A673 (cell line): ENCODE measurements around the gene MECR. TPM values are rescaled to one million over a fixed set of nuclear protein-coding genes. Genes with fewer than 3 reads are reported as not detected.

Experiments
- BruUV-seq: library from RNA; stranded (reverse); fragments of 400-500 nt; replicated peaks from 2 replicates; lab custom pipeline; 2021; lab: Mats Ljungman, UMichigan
- CTCF ChIA-PET: fragments of 300-600 bp; sonication (Branson Sonifier 250); formaldehyde crosslinking; loops from one replicate; lab custom pipeline; 2022; ENCODE audit warnings: antibody characterized with exemption; lab: Charles Lee
- POLR2A ChIA-PET: fragments of 300-600 bp; sonication (Branson Sonifier 250); formaldehyde crosslinking; loops from one replicate; lab custom pipeline; 2022; ENCODE audit warnings: antibody characterized with exemption; ENCODE audit not compliant: low non-redundant PET; lab: Charles Lee
- DNase-seq: peaks from one replicate; pipeline ENCODE4 v3.0.0-alpha.2; 2015; ENCODE audit warnings: low spot score
- H3K27ac ChIP-seq: fragments of 200-600 bp; sonication (generic); 2 replicates; pipeline ENCODE4 v1.5.1; 2016; ENCODE audit warnings: mixed run types, low read depth, mild to moderate bottlenecking, mixed read lengths, antibody characterized with exemption, low read length; ENCODE audit not compliant: poor library complexity, severe bottlenecking
- H3K27me3 ChIP-seq: fragments of 200-600 bp; sonication (generic); replicated peaks from 2 replicates; pipeline ENCODE4 v1.6.1; 2017; ENCODE audit warnings: mixed run types, low read depth, mild to moderate bottlenecking, mixed read lengths, antibody characterized with exemption, low read length; ENCODE audit not compliant: insufficient read depth, poor library complexity
- H3K36me3 ChIP-seq: fragments of 200-600 bp; sonication (generic); 2 replicates; pipeline ENCODE4 v1.6.1; 2016; ENCODE audit warnings: mixed run types, mild to moderate bottlenecking, mixed read lengths, antibody characterized with exemption, low read length; ENCODE audit not compliant: insufficient read depth, poor library complexity, severe bottlenecking
- H3K4me1 ChIP-seq: fragments of 200-600 bp; sonication (generic); 2 replicates; pipeline ENCODE4 v1.6.1; 2017; ENCODE audit warnings: mixed run types, mild to moderate bottlenecking, mixed read lengths, antibody characterized with exemption, low read length; ENCODE audit not compliant: insufficient read depth, poor library complexity, severe bottlenecking
- H3K4me3 ChIP-seq: fragments of 200-600 bp; sonication (generic); 2 replicates; pipeline ENCODE4 v1.5.1; 2016; ENCODE audit warnings: low read depth, mixed run types, mild to moderate bottlenecking, mixed read lengths, low read length; ENCODE audit not compliant: poor library complexity, severe bottlenecking
- H3K9me3 ChIP-seq: fragments of 200-600 bp; sonication (generic); 2 replicates; pipeline ENCODE4 v1.6.1; 2016; ENCODE audit warnings: mixed run types, low read depth, mild to moderate bottlenecking, mixed read lengths, antibody characterized with exemption, low read length; ENCODE audit not compliant: poor library complexity, severe bottlenecking
- CTCF ChIP-seq: fragments of 300-800, 200-600 bp; sonication (generic); conservative IDR thresholded peaks from 2 replicates; pipeline ENCODE4 v1.5.1; 2017; ENCODE audit warnings: low read depth, mild to moderate bottlenecking, antibody characterized with exemption, low read length, moderate library complexity, mixed read lengths
- EZH2 ChIP-seq: fragments of 200-600 bp; sonication (generic); IDR thresholded peaks from 2 replicates; pipeline ENCODE4 v1.6.1; 2017; ENCODE audit warnings: borderline replicate concordance, low read depth, mild to moderate bottlenecking, mixed read lengths, antibody characterized with exemption, low read length; ENCODE audit not compliant: poor library complexity, severe bottlenecking
- intact Hi-C: fragments of 100-400 bp; cut with micrococcal nuclease; formaldehyde crosslinking; loops from one replicate; pipeline ENCODE4 v1.10.0; 2022; ENCODE audit not compliant: unreplicated experiment
- total RNA-seq: library from RNA; stranded (reverse); gene quantifications from 2 replicates; pipeline ENCODE4 v1.2.3, GENCODE V29; 2021

The MECR gene
- total RNA-seq, 1 experiment from 2014 or later: 39.0 TPM

GRCh38 chr1:29267321-29268070, 36.8 kb upstream of the MECR start:
- no peaks in the 10 kb centered on the region for H3K27me3 ChIP-seq
- H3K36me3 ChIP-seq: no peaks in the 10 kb centered on the region
- no TSS peak for BruUV-seq
- H3K4me1 ChIP-seq: no peaks in the 10 kb centered on the region
- no peak overlapping the region for H3K4me3 ChIP-seq
- TF ChIP-seq EZH2: no peak
- no peak for TF ChIP-seq CTCF
- ChIA-PET POLR2A (no interaction called here), CTCF (interaction anchor here (0.6 kb wide), 2 partner anchors 25 to 77 kb away, joined by 3 read pairs; no protein-coding TSS in a partner anchor)
- intact Hi-C loops: no loop called here
- DNase-seq: no peak
- H3K27ac ChIP-seq: no peak overlapping the region
- no peaks in the 10 kb centered on the region for H3K9me3 ChIP-seq

- no peaks in the 10 kb centered on the region for H3K36me3 ChIP-seq
- H3K4me1 ChIP-seq: no peaks in the 10 kb centered on the region
- H3K4me3 ChIP-seq: no peak overlapping the region
- BruUV-seq: no TSS peak
- H3K9me3 ChIP-seq: no peaks in the 10 kb centered on the region
- no peak overlapping the region for H3K27ac ChIP-seq
- TF ChIP-seq EZH2 (no peak), CTCF (no peak)
- CTCF ChIA-PET: no interaction called here
- no peaks in the 10 kb centered on the region for H3K27me3 ChIP-seq
- POLR2A ChIA-PET: no interaction called here
- intact Hi-C loops: no loop called here
- DNase-seq: no peak
These were observed 36.2 kb upstream of the MECR start for GRCh38 chr1:29266912-29267311.

DNA sequence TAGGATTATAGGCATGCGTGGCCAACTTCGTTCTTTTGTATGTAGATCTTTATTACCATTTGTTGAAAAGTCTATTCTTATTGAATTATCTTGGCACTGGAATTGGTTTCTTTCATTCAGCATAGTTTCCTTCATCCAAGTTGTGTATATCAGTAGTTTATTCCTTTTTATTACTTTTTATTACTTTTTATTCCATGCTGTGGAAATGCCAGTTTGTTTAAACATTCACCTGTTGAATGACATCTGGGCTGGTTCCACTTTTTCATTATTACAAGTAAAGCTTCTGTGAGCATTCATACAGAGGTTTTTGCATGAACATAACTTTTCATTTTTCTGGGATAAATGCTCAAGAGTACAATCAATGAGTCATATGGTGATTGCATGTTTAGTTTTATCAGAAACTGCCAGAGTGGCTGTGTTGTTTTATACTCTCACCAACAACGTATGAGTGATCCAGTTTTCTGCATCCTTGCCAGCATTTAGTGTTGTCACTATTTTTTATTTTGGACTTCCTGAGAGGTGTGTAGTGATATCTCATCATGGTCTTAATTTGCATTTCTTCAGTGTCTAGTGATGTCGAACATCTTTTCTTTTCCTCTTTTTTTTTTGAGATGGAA, 34.1 kb upstream of the MECR start:
- CTCF ChIA-PET: no interaction called here
- H3K36me3 ChIP-seq: no peaks in the 10 kb centered on the region
- H3K9me3 ChIP-seq: no peaks in the 10 kb centered on the region
- no peak for DNase-seq
- H3K4me1 ChIP-seq: no peaks in the 10 kb centered on the region
- no peak overlapping the region for H3K4me3 ChIP-seq
- no TSS peak for BruUV-seq
- intact Hi-C loops: no loop called here
- TF ChIP-seq EZH2 (no peak), CTCF (no peak)
- H3K27ac ChIP-seq: no peak overlapping the region
- POLR2A ChIA-PET: no interaction called here
- H3K27me3 ChIP-seq: no peaks in the 10 kb centered on the region
